ENCODE measurements around the gene CMIP.

Gene CMIP

DNA sequence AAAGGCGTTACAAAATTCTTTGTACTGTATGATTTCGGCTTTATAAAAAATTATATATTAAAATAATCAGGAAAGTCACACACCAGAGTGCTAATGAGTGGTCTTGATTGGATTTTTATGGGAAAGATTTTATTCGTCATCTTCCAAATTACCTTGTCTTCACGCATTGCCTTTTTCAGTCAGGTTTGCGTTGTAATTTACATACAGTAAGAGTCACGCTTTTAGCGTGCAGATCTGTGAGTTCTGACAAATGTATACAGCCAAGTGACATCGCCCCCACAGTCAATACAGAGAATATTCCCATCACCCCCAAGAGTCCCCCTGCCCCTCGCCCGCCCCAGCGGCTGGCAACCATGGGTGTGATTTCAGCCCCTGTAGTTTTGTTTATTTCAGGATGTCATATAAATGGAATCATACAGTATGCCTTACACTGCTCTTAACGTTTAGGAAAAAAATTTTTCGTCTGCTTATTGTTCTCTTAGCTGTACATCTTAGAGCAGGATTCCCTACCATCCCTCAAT lies 157.7 kb downstream of the CMIP start:
- no peaks in the 10 kb centered on the region for H3K27me3 ChIP-seq (replicated peaks; ENCODE audit: control insufficient read depth, insufficient read depth, low read length, poor library complexity, severe bottlenecking)
- no peaks in the 10 kb centered on the region for H3K4me1 ChIP-seq (ENCODE audit: control insufficient read depth, insufficient read depth, low read length, poor library complexity, severe bottlenecking)
- no peak overlapping the region for H3K4me3 ChIP-seq (ENCODE audit: insufficient read depth, low read depth, low read length, poor library complexity, severe bottlenecking)
- H3K27ac ChIP-seq (ENCODE audit: insufficient read depth, low read length, poor library complexity, severe bottlenecking), result no peak overlapping the region
- peaks cover under 1% of the 10 kb centered on the region for H3K36me3 ChIP-seq (ENCODE audit: control insufficient read depth, insufficient read depth, low read length)
- no peaks in the 10 kb centered on the region for H3K9me3 ChIP-seq (ENCODE audit: control insufficient read depth, low read length)
- DNase-seq, result no peak

DNA sequence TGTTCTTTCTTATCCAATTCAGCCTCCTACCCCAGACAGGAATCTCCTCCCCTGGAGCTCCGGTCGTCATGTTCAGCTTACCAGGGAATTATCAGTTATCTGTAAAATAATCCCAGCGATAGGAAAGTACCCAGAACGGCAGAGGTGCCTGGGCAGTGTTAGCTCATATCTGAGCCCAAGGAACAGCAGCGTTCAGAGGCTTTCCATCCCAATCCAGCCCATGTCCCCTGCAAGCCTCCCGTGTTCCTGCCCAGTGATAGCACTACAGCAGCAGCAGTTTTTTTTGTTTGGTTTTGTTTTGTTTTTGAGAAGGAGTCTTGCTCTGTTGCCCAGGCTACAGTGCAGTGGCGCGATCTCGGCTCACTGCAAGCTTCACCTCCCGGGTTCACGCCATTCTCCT lies 158.2 kb downstream of the CMIP start:
- H3K27me3 ChIP-seq (replicated peaks; ENCODE audit: control insufficient read depth, insufficient read depth, low read length, poor library complexity, severe bottlenecking), result no peaks in the 10 kb centered on the region
- DNase-seq, result no peak
- H3K27ac ChIP-seq (ENCODE audit: insufficient read depth, low read length, poor library complexity, severe bottlenecking), result no peak overlapping the region
- peaks cover 5% of the 10 kb centered on the region for H3K36me3 ChIP-seq (ENCODE audit: control insufficient read depth, insufficient read depth, low read length)
- no peaks in the 10 kb centered on the region for H3K9me3 ChIP-seq (ENCODE audit: control insufficient read depth, low read length)
- no peaks in the 10 kb centered on the region for H3K4me1 ChIP-seq (ENCODE audit: control insufficient read depth, insufficient read depth, low read length, poor library complexity, severe bottlenecking)
- H3K4me3 ChIP-seq (ENCODE audit: insufficient read depth, low read depth, low read length, poor library complexity, severe bottlenecking), result no peak overlapping the region

DNA sequence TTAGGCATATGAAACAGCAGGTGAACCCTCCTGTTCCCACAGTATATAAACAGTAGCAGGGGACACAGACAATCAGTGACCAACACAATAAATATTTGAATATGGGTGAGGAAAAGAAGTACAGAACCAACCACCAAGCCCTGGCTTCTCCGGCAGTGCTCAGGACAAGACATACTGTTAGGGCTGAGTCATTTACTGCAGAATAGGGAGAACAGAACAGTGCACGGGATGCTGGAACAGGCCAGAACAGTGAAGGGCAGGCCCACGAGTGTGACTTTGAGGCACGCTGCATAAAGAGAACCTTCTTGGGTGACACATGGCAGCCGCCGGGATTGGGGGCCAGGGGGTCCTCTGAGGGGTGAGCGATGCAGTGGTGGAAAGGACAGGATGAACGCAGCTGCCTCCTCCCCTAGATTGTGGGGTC lies 160.4 kb downstream of the CMIP start:
- Histone ChIP-seq H3K9me3 (ENCODE audit: control insufficient read depth, low read length) (no peaks in the 10 kb centered on the region), H3K36me3 (ENCODE audit: control insufficient read depth, insufficient read depth, low read length) (peaks cover 14% of the 10 kb centered on the region), H3K4me1 (ENCODE audit: control insufficient read depth, insufficient read depth, low read length, poor library complexity, severe bottlenecking) (no peaks in the 10 kb centered on the region), H3K27ac (ENCODE audit: insufficient read depth, low read length, poor library complexity, severe bottlenecking) (no peak overlapping the region), H3K27me3 (replicated peaks; ENCODE audit: control insufficient read depth, insufficient read depth, low read length, poor library complexity, severe bottlenecking) (no peaks in the 10 kb centered on the region), H3K4me3 (ENCODE audit: insufficient read depth, low read depth, low read length, poor library complexity, severe bottlenecking) (no peak overlapping the region)
- DNase-seq, result no peak

DNA sequence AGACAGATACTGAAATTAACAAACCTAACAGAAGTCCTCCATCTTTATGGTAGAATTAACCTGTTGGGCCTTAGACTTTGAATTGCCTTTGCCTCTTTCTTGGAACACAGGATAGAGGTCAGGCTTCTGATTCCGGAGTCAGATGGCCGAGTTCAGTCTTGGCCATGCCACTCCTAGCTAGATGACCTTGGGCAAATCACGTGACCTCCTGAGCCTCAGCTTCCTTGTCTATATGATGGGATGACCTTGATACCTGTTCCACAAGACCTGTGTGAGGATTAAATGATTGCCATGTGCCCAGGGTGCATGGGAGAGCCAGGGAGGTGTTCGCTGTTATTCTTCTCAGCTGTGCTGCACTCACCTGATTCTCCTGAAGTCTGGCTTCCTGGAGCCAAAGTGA lies 161.4 kb downstream of the CMIP start:
- H3K27me3 ChIP-seq (replicated peaks; ENCODE audit: control insufficient read depth, insufficient read depth, low read length, poor library complexity, severe bottlenecking), result no peaks in the 10 kb centered on the region

DNA sequence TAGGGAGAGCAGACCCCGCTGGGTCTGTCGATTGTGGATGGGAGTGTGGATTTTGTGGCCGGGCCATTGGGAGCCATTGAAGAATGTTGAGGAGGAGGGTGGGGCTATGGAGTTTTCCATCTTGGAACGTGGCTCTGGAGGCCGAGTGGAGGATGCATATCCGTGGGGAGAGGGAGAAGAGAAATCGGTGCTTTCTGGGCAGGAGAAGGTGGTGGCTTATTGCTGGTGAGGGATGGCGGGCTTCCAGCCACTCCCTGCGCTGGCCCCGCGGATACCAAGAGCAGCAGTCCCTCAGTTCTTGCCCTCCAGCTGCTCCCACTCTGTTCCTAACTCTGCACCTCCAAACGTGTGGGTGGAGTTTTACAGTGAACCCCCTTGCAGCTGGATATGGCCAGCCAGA lies 162.4 kb downstream of the CMIP start:
- Histone ChIP-seq H3K4me1 (ENCODE audit: control insufficient read depth, insufficient read depth, low read length, poor library complexity, severe bottlenecking) (no peaks in the 10 kb centered on the region), H3K4me3 (ENCODE audit: insufficient read depth, low read depth, low read length, poor library complexity, severe bottlenecking) (no peak overlapping the region), H3K27ac (ENCODE audit: insufficient read depth, low read length, poor library complexity, severe bottlenecking) (no peak overlapping the region), H3K36me3 (ENCODE audit: control insufficient read depth, insufficient read depth, low read length) (peaks cover 14% of the 10 kb centered on the region), H3K9me3 (ENCODE audit: control insufficient read depth, low read length) (no peaks in the 10 kb centered on the region), H3K27me3 (replicated peaks; ENCODE audit: control insufficient read depth, insufficient read depth, low read length, poor library complexity, severe bottlenecking) (no peaks in the 10 kb centered on the region)
- no peak for DNase-seq

More for the DNA sequence above, 161.4 kb downstream of the CMIP start:
- Histone ChIP-seq H3K27ac (ENCODE audit: insufficient read depth, low read length, poor library complexity, severe bottlenecking) (no peak overlapping the region), H3K9me3 (ENCODE audit: control insufficient read depth, low read length) (no peaks in the 10 kb centered on the region), H3K4me1 (ENCODE audit: control insufficient read depth, insufficient read depth, low read length, poor library complexity, severe bottlenecking) (no peaks in the 10 kb centered on the region), H3K36me3 (ENCODE audit: control insufficient read depth, insufficient read depth, low read length) (peaks cover 14% of the 10 kb centered on the region), H3K4me3 (ENCODE audit: insufficient read depth, low read depth, low read length, poor library complexity, severe bottlenecking) (no peak overlapping the region)
- DNase-seq, result no peak

DNA sequence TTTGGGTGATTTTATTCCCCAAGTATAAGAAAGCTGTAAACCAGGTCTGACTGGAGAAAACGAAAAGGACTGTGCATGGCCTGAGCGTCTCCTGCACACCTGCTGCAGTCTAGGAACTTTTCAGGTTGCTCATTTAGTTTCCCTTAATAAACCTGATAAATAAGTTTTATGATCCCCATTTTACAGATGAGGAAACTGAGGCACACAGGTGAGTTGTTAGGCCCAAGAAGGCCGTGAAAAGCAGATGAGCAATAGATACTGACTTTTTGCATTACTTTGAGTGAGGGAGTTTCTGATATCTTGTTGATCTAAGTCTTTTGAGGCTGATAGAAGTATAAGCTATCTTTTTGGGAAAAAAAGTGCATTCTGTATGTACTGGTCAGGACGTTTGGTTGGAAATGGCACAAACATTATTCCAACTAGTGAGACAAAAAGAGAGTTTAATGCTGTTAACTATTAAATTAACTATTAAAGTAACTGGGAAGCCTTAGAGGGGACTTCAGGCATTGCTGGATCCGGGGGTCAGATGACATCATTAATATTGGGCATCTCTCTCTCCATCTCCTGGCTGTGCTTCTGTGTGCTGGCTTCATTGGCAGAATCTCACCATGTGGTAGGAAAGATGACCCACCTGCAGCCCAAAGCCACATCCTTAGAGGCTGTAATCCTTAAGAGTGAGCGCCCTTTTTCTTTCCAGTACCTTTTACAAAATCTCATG lies 163.4 kb downstream of the CMIP start:
- no peaks in the 10 kb centered on the region for H3K27me3 ChIP-seq (replicated peaks; ENCODE audit: control insufficient read depth, insufficient read depth, low read length, poor library complexity, severe bottlenecking)
- peaks cover 14% of the 10 kb centered on the region for H3K36me3 ChIP-seq (ENCODE audit: control insufficient read depth, insufficient read depth, low read length)
- H3K4me1 ChIP-seq (ENCODE audit: control insufficient read depth, insufficient read depth, low read length, poor library complexity, severe bottlenecking), result no peaks in the 10 kb centered on the region
- DNase-seq, result no peak
- H3K9me3 ChIP-seq (ENCODE audit: control insufficient read depth, low read length), result no peaks in the 10 kb centered on the region
- no peak overlapping the region for H3K27ac ChIP-seq (ENCODE audit: insufficient read depth, low read length, poor library complexity, severe bottlenecking)
- H3K4me3 ChIP-seq (ENCODE audit: insufficient read depth, low read depth, low read length, poor library complexity, severe bottlenecking), result no peak overlapping the region

DNA sequence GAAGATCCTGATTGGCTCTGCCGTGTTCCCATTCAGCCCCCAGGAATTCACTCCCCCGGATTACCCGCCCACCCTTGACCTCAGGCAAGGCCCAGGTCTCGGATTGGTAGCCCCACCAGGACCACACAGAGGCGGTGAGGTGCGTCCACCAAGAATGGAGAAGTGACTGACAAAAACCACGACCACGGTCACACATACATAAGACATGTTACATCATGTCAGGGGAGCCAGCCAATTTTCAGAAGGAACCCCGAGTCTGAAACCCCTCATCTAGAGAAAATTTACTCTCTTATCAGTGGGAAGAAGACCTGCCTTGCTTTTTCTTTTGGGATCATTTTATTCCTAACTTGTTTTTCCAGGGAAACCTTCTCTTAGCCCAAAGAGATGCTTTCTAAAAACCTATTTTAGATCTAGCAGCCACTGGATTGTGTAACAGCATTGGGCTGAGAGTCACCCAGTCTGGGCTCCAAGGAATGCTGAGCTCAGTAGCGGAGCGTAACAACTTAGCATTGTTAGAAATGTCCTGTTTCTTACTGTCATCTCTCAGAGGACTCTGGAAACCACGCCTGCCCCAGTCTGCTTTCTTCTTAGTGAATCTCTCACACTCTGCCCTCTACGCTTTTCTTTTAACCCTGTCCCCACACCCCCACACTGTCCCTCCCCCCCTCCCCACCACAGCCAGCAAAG lies 164.1 kb downstream of the CMIP start:
- Histone ChIP-seq H3K27ac (ENCODE audit: insufficient read depth, low read length, poor library complexity, severe bottlenecking) (no peak overlapping the region), H3K4me1 (ENCODE audit: control insufficient read depth, insufficient read depth, low read length, poor library complexity, severe bottlenecking) (no peaks in the 10 kb centered on the region), H3K27me3 (replicated peaks; ENCODE audit: control insufficient read depth, insufficient read depth, low read length, poor library complexity, severe bottlenecking) (no peaks in the 10 kb centered on the region), H3K36me3 (ENCODE audit: control insufficient read depth, insufficient read depth, low read length) (peaks cover 14% of the 10 kb centered on the region), H3K9me3 (ENCODE audit: control insufficient read depth, low read length) (no peaks in the 10 kb centered on the region), H3K4me3 (ENCODE audit: insufficient read depth, low read depth, low read length, poor library complexity, severe bottlenecking) (no peak overlapping the region)
- no peak for DNase-seq

DNA sequence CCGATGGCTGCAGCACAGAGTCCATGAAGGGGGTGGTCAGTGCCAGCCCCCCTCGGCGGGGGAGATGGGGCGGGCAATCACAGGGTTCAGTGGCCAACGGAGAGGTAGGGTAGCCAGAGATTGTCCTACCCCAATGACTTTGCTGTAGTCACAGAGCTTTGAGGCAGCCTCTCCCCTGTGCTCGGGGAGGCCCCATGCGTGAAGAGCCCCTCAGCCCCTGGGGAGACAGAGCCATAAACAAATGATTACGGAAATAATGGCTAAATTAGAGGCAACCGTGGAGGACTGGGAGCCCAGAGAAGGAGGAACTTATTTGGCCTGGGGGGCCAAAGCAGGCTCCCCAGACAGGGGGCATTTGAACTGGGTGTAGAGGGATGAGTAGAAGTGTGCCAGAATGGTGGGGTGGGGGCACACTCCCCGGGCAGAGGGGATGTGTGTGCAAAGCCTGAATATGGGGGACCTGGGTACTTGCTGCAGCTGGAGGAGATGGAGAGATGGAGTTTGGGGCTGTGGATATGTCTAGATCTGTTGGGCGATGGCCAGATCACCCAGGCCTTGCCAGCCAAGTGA lies 164.8 kb downstream of the CMIP start:
- peaks cover 14% of the 10 kb centered on the region for H3K36me3 ChIP-seq (ENCODE audit: control insufficient read depth, insufficient read depth, low read length)
- no peaks in the 10 kb centered on the region for H3K27me3 ChIP-seq (replicated peaks; ENCODE audit: control insufficient read depth, insufficient read depth, low read length, poor library complexity, severe bottlenecking)
- no peaks in the 10 kb centered on the region for H3K9me3 ChIP-seq (ENCODE audit: control insufficient read depth, low read length)
- no peak overlapping the region for H3K27ac ChIP-seq (ENCODE audit: insufficient read depth, low read length, poor library complexity, severe bottlenecking)
- no peak overlapping the region for H3K4me3 ChIP-seq (ENCODE audit: insufficient read depth, low read depth, low read length, poor library complexity, severe bottlenecking)
- no peaks in the 10 kb centered on the region for H3K4me1 ChIP-seq (ENCODE audit: control insufficient read depth, insufficient read depth, low read length, poor library complexity, severe bottlenecking)
- DNase-seq, result no peak

DNA sequence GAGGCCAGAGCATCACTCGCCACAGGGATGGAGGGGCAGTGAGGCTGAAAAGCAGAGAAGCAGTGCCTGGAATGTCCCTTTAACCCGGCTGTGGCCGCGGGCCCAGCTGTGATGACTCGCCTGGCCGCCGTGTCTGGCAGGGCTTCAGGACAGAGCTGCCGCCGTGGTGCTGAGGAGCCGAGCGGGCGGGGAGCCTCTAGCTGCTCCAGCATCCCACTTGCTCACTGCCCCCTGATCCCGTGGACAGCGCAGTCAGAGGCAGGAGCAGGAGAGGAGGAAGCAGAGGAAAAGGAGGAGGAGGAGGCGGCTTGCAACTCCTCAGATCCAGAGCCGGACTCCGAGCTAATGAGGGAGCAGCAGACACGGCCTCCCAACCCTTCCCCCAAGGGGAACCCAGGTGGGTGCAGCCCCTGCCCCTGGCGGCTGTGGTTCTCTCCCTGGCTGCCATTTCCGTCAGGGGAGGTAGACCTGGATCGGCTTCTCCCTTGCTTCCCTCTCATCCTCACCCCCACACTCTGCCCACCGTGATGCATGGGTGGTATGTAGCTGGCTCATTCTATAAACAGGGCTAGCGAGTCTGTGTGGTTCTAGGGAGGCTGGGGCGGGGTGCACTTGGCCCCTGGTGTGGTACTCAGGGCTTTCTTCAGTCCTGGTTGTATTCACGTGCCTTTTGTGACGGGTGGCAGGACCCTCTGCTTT lies 165.7 kb downstream of the CMIP start:
- H3K9me3 ChIP-seq (ENCODE audit: control insufficient read depth, low read length), result no peaks in the 10 kb centered on the region
- H3K27me3 ChIP-seq (replicated peaks; ENCODE audit: control insufficient read depth, insufficient read depth, low read length, poor library complexity, severe bottlenecking), result no peaks in the 10 kb centered on the region
- no peaks in the 10 kb centered on the region for H3K4me1 ChIP-seq (ENCODE audit: control insufficient read depth, insufficient read depth, low read length, poor library complexity, severe bottlenecking)
- peaks cover 14% of the 10 kb centered on the region for H3K36me3 ChIP-seq (ENCODE audit: control insufficient read depth, insufficient read depth, low read length)
- H3K27ac ChIP-seq (ENCODE audit: insufficient read depth, low read length, poor library complexity, severe bottlenecking), result no peak overlapping the region
- no peak overlapping the region for H3K4me3 ChIP-seq (ENCODE audit: insufficient read depth, low read depth, low read length, poor library complexity, severe bottlenecking)
- DNase-seq, result no peak

All from effector memory CD4-positive, alpha-beta T cell (primary cell).